C1 segment of cervical spinal cord (tissue), 14 donors: ENCODE measurements around the gene SYCE3.
"Not testable (repeated sequence)": the region's sequence is repeated elsewhere in the genome, so short reads cannot be mapped to it uniquely, and the experiment has no call there.

ENCODE experiments used
- DNase-seq, 14 donors: peaks; one replicate each; lab custom pipeline; 2025; lab: John Stamatoyannopoulos, UW

SYCE3 gene

DNA sequence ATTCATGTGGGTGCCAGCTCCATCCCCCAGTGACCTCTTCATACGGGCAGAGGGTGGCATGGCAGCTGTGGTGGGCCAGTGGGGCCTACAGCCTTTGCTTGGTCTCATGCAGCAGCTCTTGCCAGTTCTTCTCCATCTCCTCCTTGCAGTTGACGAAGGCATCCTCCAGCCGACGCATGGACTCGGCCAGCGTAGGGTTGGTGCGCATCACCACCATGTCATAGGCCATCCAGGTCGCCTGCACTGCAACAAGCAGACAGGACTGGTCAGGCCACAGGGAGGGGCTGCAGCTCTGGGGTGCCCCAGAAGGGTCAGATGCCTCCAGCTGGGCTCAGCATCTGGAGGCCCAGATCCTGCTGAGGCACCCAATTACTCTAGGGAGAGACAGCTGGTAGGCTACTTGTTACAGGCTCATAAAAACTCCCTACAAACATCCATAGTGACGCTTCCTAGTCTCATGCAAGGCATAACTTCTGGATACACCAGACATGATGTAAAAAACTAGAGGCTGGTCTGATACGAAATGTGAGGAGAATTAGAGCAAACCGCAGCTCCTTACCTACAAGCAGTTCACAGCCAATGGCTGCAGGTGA lies 11.5 kb downstream of the SYCE3 start:
- no peak for DNase-seq

DNA sequence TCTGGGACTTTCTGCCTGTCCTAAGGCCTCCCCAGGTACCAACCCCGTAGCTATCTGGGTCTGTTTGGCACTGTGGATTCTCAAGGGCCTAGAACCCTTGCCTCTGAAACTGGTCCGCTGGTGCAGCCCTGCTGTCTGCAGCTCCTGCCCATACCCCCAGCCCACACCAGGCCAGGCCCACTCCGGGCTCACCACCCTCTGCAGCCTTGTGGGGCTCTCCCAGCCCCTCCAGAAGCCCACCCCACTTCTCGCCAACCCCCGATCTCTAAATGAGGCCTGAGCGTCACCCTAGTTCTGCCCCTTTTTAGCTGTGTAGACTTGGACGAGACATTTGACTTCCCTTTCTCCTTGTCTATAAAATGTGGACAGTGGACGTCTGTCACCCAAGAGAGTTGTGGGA lies 12.3 kb downstream of the SYCE3 start:
- no peak for DNase-seq

DNA sequence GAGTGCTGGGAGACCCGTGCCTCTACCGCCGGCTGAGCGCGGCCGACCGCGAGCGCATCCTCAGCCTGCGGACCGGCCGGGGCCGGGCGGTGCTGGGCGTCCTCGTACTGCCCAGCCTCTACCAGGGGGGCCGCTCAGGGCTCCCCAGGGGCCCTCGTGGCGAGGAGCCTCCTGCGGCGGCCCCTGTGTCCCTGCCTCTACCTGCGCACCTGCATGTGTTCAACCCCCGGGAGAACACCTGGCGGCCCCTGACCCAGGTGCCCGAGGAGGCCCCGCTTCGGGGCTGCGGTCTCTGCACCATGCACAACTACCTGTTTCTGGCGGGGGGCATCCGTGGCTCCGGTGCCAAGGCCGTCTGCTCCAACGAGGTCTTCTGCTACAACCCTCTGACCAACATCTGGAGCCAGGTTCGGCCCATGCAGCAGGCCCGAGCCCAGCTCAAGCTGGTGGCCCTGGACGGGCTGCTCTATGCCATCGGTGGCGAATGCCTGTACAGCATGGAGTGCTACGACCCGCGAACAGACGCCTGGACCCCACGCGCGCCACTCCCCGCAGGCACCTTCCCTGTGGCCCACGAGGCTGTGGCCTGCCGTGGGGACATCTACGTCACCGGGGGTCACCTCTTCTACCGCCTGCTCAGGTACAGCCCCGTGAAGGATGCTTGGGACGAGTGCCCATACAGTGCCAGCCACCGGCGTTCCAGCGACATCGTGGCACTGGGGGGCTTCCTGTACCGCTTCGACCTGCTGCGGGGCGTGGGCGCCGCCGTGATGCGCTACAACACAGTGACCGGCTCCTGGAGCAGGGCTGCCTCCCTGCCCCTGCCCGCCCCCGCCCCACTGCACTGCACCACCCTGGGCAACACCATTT lies 13.6 kb downstream of the SYCE3 start:
- no peak for DNase-seq

DNA sequence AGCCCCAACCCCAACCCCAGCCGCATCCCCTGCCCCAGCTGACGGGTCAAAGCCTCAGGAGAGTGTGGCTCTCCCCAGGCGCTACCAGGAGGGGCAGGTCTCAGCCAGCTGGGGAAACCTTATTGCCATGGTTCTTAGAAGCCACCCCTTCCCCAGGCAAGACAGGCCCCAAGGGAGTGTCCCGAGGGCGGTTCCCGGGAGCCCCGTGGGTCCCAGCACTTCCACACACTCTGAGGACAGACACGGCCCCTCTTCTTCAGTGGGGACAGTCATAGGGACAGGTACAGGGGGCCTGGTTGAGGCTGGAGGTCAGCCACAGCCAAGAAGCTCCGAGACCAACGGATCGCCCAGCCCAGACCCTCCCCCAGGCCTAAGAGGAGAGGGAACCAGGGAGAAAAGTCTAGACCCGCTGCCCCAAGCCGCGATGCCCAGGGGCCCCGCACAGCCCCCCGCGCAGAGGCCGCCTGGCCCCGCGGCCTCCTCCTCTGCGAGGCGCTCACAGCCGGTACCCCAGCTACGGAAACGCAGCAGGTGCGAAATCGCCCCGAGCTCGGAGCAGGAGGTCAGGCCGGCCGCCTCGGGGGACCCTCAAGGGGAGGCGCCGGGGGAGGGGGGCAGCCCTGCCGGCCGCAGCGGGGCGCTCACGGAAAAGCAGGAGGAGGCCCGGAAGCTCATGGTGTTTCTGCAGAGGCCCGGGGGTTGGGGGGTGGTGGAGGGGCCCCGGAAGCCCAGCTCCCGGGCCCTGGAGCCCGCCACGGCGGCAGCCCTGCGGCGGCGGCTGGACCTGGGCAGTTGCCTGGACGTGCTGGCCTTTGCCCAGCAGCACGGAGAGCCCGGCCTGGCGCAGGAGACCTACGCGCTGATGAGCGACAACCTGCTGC lies 14.4 kb downstream of the SYCE3 start:
- no peak for DNase-seq

DNA sequence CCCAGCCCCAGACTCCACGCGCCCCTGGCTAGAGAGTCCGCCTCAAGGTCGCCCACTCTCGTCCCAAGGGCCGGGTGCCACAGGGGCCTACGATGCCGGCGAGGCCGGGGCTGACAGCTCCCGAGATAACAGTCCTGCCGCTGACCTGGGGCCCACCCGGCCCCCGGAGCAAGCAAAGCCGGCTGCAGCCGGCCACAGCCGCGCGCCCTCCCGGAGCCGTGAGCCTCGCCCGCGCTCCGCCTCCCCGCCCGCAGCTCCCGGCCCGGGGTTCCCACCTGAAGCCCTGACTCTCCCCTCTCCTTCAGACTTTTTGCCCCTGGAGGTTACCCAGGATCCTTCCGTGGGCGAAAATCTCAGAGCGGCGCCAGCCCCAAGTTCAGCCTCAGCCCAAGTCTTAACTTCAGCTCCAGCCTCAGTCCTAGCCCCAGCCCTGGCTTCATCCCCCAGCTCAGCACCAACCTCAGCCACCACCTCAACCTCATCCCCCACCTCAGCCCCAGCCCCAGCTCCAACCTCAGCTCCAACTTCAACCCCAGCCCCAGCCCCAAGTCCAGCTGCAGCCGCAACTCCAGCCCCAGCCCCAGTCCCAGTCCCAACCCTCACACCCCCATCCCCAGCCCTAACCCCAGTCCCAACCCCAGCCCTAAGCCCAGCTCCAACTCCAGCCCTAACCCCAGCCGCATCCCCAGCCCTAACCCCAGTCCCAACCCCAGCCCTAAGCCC lies 15.3 kb downstream of the SYCE3 start:
- DNase-seq, result no peak

DNA sequence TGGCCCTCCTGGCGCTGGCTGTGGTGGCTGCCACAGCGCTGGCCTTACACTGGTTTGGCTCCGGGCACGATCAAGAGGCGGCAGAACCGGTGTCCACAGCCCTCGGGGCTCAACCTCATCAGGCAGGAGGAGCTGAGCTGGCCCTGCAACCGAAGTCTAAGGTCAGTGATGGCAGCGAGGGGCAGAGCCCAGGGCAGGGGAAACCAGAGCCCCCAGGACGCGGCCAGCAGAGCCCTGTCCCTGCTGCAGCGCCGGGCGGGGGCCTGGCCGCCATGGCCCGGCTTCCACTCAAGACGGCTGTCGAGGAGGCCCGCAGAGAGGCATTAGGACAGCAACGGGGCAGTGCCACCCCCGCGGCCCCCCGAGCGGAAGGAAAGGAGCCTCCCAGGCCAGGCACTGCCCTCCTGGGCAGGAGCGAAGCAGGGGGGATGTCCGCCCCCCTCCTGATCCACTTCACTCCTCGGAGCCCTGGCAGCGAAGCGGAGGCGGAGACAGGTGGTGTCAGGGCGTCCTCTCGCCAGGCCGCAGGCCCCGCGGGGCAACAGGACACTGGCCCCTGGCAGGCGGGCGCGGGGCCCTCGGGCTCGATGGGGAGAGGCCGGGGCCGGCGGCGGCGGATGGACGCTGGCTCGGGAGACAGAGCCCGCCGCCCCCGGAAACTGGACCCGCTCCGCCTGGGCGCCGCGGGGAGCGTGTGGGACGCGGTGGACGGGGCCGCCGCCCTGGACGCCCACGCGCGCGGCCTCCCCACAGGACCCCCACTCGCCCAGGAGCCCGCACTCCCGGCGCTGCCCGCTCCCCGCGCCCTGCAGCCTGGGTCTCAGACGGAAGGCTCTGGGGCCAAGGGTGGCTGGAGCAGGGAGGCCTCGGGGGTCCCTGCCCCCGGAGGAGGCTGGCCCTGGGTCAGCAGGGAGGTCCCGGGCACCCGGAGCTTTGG lies 16.1 kb downstream of the SYCE3 start:
- no peak for DNase-seq

DNA sequence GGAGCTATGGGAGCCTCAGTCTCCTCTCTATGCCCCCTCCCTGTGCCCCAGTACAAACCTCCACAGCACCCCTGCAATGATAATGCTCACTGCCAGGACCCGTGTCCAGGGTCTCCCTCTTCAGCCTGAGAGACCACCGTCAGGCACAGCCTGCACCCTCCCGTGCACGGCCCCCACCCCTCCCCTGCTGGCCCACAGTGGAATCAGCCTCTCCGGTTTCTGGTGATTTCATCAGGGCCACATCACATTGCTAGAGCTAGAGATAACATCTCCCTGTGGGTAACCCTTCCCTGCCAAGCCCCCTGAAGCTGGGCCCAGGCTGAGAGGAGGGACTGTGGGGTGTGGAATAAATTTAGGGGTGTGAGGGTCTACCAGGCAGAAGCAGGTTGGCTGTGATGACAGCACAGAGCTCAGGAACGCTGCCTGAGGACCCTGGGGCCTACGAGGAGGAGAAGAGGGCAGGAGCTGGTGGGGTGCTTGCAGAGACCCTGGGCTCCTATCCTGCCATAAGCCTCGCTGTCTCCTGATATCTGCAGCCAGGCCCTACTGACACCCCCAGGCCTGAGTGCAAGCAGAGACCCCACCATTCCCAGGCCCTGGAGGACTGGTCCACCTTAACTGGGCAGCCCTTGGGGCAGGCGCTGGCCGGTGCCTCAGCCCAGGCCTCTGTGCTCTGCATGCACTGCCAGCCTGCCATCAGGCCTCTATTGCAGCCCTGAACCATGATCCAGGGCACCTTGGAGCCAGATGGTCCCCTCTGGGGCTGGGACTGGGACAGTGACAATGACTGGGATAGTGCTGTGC lies 17.0 kb downstream of the SYCE3 start, which contains the start of gene KLHDC7B:
Gene KLHDC7B (plus strand): TSS at position 378 of the 804 bp plus-strand sequence. CDS start 345 bp downstream, at position 723.
- no peak for DNase-seq

DNA sequence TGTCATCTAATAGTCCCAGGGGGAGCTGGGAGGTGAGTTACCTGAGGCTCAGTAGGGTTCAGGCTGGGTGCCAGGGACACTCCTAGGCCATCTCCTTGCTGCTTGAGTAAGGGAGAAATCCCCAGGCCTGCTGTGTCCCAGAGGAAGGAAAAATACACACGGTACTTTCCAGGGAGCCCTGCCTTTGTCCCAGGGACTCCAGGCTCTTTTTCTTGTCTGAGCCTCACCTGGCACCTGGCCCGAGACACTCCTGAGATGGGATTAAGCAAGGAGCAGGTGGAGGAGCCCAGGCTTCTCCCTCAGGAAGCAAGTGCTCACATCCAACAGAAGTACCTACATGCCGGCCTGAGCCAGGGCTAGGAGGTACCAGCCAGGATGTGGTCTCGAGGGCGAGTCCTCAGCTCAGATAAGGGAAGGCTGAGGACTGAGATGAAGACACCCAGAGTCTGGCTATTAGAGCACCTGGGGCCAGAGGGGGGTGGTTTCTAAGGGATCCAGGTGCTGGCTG lies 17.9 kb downstream of the SYCE3 start:
- DNase-seq, result no peak

DNA sequence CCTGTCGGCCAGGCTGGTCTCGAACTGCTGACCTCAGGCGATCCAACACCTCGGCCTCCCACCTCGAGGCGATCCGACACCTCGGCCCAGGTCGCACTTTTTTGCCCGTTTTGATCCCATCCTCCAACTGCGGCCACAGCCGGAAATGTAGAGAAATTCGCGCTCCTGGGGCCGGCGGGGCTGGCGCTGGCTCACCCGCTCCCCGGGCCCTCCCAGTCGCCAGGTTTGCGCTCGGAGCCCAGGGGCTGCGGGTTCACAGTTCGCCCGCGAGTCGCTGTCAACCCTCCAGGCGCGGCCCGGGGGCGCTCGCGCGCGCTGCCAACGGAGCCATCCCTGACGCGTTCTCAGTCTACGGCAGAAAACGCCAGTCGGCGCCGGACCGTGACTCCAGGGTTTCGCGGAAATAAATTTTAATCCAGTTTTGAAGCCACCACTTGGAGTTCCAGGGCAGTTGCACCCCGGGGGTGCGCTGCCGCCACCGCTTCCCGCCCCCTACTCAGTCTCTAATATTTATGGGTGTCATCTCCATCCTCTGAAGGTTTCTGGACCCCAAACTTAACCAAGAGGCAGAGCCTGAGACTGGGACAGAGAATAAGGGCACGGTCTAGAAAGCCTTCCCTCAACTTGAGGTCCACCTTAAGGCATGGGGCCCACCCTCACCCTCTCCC lies 18.5 kb downstream of the SYCE3 start:
- DNase-seq, result peak in 5 of 14 donors; percentile 7 to 54 (median 32)

DNA sequence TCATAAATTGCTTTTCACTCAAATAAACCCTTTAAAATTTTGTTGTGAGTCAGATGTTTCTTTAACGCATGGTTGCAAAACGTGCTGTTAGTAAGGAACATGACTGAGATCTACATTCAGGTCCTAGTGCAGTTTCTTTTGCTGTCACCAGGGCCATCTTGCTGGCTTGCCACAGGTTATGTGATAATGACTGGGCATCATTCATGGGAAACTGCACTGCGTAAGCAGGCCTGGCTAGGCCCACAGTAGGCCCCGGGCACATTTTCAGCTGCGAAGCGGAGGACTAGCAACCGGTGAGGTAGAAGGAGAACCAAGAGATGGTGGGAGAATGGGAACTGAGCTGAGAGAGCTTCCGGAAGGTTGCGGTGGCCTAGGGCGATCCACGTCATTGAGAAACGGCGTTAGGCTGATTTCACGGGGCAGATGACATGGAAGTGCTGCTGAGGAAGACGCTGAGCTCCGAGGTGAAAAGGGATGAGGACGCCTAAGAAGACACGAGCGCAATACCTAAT lies 20.2 kb downstream of the SYCE3 start:
- DNase-seq, result no peak

DNA sequence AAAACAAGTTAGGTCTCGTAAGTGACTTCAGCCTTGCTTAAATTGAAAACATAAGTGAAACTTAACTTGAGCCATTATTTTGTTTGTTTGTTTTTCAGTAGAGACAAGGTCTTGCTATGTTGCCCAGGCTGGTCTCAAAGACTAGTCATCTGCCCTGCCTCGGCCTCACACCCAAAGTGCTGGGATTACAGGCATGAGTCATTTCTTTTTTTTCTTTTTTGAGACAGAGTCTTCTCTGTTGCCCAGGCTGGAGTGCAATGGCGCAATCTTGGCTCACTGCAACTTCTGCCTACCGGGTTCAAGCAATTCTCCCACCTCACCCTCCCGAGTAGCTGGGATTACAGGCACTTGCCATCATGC lies 21.1 kb downstream of the SYCE3 start:
- not testable (repeated sequence) for DNase-seq

DNA sequence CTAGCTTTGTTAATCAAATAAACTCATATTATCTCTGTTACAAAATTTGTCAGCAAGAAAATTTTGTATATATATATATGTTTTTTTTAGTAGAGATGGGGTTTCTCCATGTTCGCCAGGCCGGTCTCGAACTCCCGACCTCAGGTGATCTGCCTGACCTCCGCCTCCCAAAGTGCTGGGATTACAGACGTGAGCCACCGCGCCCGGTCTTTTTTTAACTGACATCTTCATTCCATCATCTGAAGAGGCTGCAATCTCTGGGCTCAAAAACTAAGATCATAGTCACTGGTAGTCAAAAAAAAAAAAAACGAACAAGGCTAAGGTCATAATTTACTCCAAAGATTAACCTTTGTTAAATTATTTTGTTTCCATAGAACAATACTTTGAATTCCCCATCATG lies 22.3 kb downstream of the SYCE3 start:
- no peak for DNase-seq

DNA sequence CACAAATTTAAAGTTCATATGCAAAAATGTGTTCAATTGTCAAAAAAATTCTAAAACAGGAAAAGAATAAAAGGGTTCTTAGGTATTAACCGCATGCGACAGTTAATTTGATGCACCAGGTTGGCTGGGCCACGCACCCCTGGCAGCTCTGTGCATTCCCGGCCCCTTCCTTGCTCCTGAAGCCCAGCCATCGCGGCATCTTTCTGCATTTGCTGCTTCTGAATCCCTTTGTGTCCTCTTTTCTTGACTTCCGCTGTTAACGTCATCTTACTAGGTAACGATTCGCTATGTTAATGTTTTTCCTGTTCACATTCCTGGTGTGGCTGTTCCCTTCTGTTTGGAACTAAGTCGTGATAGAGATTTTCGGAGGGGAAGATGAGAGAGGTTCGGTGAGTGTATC lies 25.0 kb downstream of the SYCE3 start:
- DNase-seq, result no peak

DNA sequence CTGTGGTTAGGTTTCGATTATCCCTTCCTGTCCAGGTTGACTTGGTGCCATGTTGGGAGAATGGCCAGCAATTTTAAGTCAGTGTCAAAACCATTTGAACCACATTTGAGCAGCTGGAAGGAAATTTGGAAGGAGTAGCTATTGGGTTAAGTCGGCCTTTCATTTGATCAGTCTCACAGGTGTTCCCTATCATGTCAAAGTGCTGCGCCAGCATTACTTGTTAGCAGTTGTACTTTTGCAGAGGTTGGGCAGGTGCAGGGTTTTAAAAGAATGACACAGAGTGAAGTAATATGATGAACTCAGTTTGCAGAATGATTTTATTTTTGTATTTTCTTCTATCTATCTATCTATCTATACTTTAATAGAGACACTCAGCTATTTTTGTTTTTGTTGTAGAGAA lies 26.5 kb downstream of the SYCE3 start:
- DNase-seq, result no peak

DNA sequence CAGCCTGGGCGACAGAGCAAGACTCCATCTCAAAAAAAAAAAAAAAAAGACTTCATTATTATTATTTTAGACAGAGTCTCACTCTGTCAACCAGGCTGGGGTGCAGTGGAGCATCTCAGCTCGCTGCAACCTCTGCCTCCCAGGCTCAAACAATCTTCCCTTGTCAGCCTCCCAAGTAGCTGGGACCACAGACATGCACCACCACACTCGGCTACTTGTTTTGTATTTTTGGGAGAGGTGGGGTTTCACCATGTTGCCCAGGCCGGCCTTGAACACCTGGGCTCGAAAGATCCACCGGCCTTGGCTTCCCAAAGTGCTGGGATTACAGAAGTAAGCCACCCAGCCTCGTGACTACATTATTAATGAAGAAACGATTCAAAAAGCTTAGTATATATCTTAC lies 27.6 kb downstream of the SYCE3 start:
- no peak for DNase-seq

DNA sequence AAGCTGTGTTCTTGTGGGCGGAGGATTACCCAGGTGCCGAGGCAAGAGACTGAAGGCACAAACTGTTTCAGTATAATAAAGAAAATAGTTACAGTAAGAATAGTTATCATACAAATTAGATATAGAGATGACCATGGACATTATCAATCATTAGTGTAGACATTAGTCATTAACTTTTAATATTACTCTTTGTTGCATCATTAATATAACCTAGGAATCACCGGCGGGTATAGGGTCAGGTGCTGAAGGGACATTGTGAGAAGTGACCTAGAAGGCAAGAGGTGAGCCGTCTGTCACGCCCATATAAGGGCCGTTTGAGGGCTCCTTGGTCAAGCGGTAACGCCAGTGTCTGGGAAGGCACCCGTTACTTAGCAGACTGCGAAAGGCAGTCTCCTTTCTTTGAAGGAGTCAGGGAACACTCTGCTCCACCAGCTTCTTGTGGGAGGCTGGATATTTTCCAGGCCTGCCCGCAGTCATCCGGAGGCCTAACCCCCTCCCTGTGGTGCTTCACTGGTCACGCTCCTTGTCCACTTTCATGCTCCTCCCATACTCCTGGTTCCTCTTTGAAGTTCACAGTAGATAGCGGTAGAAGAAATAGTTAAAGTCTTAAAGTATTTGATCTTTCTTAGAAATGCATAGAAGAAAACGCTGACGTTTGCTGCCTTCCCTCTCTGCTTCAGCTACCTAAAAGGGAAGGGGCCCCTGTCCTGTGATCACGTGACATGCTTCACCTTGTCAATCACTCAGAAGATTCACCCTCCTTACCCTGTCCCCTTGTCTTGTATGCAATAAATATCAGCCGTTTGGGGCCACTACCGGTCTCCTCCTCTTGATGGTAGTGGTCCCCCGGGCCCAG lies 28.6 kb downstream of the SYCE3 start:
- not testable (repeated sequence) for DNase-seq
